DMS 273 (cell line): ENCODE data around the gene GPN2.
A peak's percentile ranks its signal among the peaks of the same experiment; 100 is the strongest.

ENCODE experiments used
- DNase-seq: peaks from one replicate; lab custom pipeline; 2025; ENCODE audit not compliant: unreplicated experiment; lab: John Stamatoyannopoulos, UW

Gene GPN2

DNA sequence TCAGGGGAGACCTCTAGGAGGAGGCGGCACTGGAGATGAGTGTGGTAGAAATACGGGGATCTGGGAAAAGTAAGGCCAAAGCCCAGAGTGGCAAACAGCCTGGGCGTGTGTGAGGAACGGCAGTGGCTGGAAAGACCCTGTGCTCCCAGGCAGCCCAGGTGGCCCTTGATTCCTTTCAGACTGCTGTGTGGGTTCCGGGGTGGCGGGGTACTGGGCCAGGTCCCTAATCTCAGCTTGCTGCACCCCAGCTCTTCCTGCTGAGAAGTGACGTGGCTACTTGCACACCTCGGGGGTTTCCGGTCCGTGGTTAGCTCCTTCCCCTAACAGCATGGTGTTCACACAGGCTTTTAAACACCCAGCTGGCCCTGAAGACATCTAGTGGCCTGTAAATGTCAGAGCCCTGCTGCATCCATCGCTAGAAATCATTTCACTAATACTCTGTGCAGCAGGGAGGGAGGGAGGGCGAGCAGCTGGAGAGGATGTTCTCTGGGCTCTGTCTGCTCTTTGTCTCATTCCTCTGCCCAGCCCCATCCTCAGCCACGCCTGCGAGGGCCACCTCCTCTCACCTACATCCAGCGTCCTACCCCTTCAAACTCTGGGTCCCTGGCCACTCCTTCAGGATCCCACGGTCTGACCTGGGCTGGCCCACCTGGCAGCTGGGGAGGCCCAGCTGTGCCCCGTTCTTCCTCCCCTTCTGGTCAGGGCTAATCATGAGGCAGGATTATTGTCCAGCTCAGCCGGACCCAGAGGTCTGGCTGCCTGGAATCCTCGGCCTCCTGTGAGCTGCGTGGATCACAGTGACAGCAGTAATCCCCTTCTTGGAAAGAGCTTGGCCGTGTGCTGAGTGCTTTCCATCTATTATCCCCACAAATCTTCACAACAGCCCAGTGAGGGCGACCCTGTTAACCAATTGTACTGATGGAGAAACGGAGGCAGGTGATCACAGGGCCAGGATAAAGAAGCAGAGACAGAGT, 56.4 kb downstream of the GPN2 start:
- no peak for DNase-seq

GRCh38 chr1:26832249-26832960, 57.7 kb downstream of the GPN2 start:
- DNase-seq: no peak

DNA sequence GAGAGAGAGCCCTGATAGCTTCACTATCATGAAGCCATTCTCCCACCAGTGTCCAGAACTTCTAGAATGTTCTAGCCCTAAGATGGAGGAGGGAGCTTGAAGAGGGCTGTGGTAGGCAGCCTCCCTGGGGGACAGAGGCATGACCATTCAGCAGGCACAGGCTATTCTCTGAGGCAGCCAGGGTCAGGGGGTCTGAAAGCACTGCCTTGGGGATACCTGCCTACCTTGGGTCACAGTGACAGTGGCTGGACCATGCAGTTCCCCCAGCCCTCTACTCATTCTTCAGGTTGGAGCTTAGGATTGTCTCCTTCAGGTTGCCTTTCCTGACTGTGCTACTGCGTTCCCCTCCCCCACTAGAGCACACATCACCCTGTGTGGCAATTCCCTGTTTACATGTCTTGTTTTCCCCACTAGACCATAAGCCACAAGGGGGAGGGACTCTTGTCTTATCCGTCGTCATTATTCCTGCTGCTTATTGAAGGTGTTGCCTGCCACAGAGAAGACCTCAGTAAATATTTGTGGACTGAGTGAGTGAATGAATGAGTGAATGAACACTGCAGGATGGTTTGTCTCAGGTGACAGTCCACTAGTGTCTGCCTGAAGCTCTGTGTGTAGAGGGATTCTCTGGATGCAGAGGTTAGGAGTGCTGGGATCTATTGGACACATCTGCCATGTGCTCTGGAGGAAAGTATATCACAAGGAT, 58.4 kb downstream of the GPN2 start:
- DNase-seq: no peak

DNA sequence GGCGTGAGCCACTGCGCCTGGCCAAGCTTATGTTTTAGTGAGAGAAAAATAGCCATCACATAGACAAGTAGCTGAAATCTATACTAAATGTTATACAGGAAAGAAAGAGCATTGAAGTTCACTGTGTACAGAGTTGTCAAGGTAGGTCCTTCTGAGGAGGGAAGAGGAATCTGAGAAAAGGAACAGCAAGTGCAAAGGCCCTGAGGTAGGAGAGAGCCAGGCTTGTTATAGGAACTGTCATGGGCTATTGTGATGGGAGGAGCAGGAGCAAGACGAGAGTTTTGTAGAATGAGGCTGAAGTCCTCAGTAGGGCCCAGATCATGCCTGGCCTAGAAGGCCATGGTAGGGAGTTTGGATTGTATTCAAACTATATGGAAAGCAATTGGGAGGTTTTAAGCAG, 59.0 kb downstream of the GPN2 start:
- DNase-seq: no peak

- no peak for DNase-seq
These were observed 60.7 kb downstream of the GPN2 start for GRCh38 chr1:26829184-26829911.

GRCh38 chr1:26828411-26828991, 61.6 kb downstream of the GPN2 start:
- no peak for DNase-seq

DNA sequence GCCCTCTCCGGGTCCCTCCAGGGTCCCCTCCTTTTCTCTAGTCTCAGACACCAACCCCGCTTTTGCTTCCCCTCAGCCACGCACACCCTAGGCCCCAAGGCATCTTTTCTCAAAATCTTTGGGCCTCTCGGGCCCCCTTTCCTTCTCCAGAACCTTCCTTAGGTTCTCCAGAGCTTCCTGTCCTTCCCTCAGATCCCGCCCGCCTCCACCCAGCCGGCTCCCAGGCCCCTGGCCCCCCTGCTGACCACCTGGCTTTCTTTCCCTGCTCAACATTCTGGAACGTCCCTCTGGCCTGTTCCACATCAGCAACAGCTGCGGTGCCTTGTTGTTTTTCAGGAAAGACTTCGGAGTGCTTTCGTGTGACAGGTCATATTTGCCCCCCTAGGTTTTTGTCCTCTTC, 62.4 kb downstream of the GPN2 start:
- DNase-seq: no peak

DNA sequence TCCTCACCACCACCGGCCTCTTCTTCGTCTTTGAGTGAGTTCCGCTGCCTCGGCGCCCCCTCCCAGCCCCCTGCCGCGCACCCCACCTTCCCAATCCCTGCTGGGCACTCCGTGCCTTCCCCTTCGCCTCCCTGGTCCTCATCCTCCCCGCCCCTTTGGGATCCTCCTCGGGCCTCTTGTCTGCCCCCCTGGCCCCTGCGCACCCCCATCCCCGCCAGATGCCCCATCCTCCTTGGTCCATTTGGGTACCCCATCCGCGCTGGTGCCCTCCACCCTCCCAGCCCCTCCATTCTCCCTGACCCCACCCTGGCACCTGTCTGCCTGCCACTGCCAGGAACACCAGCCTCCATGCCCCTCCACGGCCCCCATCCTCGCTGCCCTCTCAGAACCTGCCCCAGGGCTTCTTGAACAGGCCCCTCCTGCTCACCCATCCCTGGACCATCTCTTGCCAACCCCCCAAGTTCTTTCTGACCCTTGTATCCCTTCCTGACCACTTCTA, 62.9 kb downstream of the GPN2 start:
- no peak for DNase-seq

- DNase-seq: peak; percentile 90
These were observed 63.6 kb downstream of the GPN2 start, which contains the start of gene ZDHHC18 for GRCh38 chr1:26826261-26827105. TSS of gene ZDHHC18 (plus strand) at chr1:26826688. CDS start at chr1:26826805, 117 bp downstream.
